ENCODE data around the gene CPNE6.

The CPNE6 gene

DNA sequence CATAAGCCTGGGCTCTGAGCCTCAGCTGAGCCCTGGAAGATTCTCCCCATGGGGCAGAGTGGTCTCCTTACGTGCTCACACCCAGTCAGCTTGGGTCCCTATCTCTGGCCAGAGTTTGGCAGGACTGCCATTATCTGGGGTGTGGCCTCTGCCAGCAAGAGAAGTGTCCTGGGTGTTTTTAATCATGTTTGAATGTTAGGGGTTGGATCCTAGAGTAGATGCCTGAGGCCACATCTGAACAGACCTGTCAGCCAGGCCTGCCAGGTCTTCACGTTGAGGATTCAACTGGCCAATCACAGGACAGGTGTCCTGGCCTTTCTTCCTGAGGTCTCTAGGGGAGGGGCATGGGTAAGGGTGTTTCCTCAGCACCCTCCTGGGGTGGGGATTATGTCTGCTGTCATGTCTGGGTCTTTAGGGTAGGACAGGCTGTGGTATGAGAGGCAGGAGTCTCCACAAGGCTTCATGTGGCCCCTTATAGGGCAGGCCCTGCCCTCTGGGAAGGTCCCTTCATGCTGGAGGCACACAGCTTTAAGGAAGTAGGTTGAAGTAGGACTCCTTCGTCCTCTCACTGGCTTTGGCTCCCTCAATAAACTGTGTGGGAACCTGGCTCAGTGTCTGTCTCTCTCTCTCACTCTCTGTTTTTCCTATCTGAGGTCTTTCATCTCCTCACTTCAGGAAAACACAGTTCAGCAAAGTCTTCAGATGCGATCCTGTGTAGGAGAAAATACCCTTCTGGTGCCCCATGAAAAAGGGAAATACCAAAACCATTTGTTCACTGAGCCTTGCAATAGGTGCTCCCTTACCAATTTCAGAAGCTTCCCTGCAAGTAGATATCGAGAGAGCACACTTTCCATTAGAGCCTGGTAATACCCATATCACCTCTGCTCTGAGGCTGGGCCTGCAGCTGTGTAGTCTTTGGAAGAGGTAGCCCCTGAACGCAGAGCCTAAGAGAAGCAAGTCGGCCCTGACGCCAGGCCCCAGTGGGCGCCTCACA lies 52.4 kb downstream of the CPNE6 start:
- no peaks in the 10 kb centered on the region for H3K4me1 ChIP-seq (ENCODE audit: control insufficient read depth, insufficient read depth, low read length, poor library complexity, severe bottlenecking)
- H3K36me3 ChIP-seq (ENCODE audit: control insufficient read depth, insufficient read depth, low read length), result peaks cover 24% of the 10 kb centered on the region
- no peak overlapping the region for H3K27ac ChIP-seq (ENCODE audit: low read depth, low read length, severe bottlenecking)
- no peak overlapping the region for H3K4me3 ChIP-seq (ENCODE audit: extremely low read depth, insufficient read depth, low read length, poor library complexity, severe bottlenecking)
- no peaks in the 10 kb centered on the region for H3K9me3 ChIP-seq (ENCODE audit: control insufficient read depth, low read length)
- 93% methylated on average over 5 to 9 of the region's 9 CpGs for WGBS, 2 experiments (ENCODE audit: insufficient coverage in 2 of 2)

DNA sequence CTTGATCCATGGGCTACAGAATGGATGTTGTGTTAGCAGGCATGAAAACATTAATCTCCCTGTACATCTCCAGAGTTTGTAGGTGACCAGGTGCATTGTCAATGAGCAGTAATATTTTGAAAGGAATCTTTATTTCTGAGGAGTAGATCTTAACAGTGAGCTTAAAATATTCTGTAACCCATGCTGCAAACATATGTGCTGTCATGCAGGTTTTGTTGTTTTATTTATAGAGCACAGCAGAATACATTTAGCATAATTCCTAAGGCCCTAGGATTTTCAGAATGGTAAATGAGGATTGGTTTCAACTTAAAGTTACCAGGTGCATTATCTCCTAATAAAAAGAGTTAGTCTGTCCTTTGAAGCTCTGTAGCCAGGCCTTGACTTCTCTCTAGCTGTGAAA lies 55.6 kb downstream of the CPNE6 start:
- Histone ChIP-seq H3K4me1 (ENCODE audit: control insufficient read depth, insufficient read depth, low read length, poor library complexity, severe bottlenecking) (no peaks in the 10 kb centered on the region), H3K4me3 (ENCODE audit: extremely low read depth, insufficient read depth, low read length, poor library complexity, severe bottlenecking) (no peak overlapping the region), H3K9me3 (ENCODE audit: control insufficient read depth, low read length) (no peaks in the 10 kb centered on the region), H3K36me3 (ENCODE audit: control insufficient read depth, insufficient read depth, low read length) (peaks cover 2% of the 10 kb centered on the region), H3K27ac (ENCODE audit: low read depth, low read length, severe bottlenecking) (no peak overlapping the region)

- peaks cover 2% of the 10 kb centered on the region for H3K36me3 ChIP-seq (ENCODE audit: control insufficient read depth, insufficient read depth, low read length)
- WGBS, 2 experiments (ENCODE audit: insufficient coverage in 2 of 2), result 92 to 100% methylated on average over 1 to 2 of the region's 2 CpGs
- no peak overlapping the region for H3K4me3 ChIP-seq (ENCODE audit: extremely low read depth, insufficient read depth, low read length, poor library complexity, severe bottlenecking)
- H3K27ac ChIP-seq (ENCODE audit: low read depth, low read length, severe bottlenecking), result no peak overlapping the region
- no peaks in the 10 kb centered on the region for H3K4me1 ChIP-seq (ENCODE audit: control insufficient read depth, insufficient read depth, low read length, poor library complexity, severe bottlenecking)
- no peaks in the 10 kb centered on the region for H3K9me3 ChIP-seq (ENCODE audit: control insufficient read depth, low read length)
These were observed 56.3 kb downstream of the CPNE6 start for GRCh38 chr14:24127673-24128072.
